HG02588 (cell line): ENCODE results near the gene AKIRIN2.
A peak's percentile ranks its signal among the peaks of the same experiment; 100 is the strongest.
"Not testable (repeated sequence)": the region's sequence is repeated elsewhere in the genome, so short reads cannot be mapped to it uniquely, and the experiment has no call there.

ENCODE experiments used
- ATAC-seq: cut with Tn5 transposase; IDR thresholded peaks from one replicate; pipeline ENCODE4 v1.9.1; 2021; ENCODE audit warnings: mild to moderate bottlenecking, moderate library complexity; ENCODE audit not compliant: unreplicated experiment

AKIRIN2 gene

DNA sequence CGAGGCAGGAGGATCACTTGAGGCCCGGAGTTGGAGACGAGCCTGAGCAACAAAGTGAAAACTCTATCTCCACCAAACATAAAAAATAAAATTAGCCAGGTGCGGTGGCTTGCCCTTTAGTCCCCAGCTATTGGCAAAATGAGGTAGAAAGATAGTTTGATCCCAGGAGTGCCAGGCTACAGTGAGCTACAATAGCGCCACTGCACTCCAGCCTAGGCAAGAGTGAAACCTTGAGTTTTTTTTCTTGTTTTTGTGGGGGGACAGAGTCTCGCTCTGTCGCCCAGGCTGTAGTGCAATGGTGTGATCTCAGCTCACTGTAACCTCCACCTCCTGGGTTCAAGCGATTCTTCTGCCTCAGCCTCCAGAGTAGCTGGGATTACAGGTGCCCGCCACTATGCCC is 14.1 kb downstream of the AKIRIN2 start:
- ATAC-seq = not testable (repeated sequence)

DNA sequence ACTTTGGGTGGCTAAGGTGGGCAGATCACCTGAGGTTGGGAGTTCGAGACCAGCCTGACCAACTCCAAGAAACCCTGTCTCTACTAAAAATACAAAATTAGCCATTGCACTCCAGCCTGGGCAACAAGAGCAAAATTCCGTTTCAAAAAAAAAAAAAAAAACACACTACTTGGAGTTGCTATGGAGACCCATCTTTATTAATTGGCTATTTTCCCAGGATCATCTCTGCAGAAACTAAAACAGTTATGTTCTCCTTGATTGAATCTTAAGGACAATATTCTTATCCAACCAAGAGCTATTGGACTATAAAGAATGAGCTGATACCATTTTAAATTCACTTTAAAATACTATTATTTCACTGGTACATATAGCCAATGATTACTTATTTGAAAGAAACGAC is 14.7 kb downstream of the AKIRIN2 start:
- no peak for ATAC-seq

DNA sequence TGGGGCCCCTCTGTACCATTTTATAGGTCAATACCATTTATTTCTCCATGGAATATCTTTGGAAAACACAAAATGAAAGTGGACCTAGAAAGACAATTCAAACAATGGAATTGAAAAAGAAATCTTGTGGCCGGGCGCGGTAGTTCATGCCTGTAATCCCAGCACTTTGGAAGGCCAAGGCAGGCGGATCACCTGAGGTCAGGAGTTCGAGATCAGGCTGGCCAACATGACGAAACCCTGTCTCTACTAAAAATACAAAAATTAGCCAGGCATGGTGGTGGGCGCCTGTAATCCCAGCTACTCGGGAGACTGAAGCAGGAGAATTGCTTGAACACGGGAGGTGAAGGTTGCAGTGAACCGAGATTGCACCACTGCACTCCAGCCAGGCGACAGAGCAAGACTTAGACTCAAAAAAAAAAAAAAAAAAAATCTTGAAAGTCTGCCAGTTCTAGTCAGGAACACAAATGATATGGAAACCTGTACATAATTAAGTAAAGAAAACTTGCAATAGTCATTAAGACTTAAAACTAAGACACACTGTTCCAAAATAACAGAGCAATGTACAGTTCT is 15.3 kb downstream of the AKIRIN2 start:
- ATAC-seq = not testable (repeated sequence)

DNA sequence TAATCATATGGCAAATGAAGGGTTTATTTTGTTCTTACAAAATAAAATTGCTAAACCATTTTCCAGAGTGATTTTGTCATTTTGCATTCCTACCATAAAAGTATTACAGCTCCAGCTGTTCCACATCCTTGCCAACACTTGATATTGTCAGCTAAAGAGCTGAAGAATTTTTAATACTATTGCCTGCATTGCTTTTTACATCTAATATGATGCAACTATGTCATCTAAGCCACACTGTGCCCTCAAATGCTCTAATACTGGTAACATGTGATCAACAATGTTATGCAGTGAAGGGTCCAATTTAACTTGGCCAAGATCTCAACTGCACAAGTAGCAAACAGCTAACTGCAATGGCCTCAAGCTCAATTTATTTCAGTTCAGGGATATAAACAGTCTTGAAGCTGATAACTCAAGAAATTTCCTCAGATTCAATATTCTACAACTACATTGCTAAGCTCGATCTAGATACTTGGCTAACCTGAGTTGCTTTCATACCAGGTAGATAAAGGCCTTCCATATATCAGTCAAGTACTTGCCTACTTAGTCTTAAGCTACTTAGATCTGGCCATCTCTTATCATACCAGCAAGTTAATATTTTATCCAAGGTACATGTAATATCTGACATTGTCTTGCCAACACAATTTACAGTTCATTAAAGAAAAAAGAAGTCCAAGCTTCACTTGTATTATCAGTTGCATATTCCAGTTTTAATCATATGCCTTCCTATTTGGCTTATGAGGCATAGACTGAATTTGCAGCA is 17.0 kb downstream of the AKIRIN2 start:
- ATAC-seq = no peak

DNA sequence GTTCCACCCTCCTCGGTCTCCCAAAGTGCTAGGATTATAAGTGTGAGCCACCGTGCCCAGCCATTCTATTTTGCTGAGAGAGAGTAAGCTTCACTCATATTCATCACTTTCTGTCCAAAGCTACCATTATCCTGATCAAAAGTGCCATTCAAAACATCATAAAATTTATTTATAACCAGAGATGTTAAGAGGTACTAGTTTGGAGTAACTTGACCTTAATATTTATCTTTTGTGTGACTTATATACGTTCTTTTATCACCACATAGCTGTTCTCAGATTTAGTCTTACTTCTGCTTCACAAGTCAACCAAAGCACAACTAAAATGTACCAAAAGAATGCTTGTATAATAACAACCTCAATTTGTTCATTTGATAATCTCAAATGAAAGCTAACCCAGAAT is 18.1 kb downstream of the AKIRIN2 start:
- no peak for ATAC-seq

DNA sequence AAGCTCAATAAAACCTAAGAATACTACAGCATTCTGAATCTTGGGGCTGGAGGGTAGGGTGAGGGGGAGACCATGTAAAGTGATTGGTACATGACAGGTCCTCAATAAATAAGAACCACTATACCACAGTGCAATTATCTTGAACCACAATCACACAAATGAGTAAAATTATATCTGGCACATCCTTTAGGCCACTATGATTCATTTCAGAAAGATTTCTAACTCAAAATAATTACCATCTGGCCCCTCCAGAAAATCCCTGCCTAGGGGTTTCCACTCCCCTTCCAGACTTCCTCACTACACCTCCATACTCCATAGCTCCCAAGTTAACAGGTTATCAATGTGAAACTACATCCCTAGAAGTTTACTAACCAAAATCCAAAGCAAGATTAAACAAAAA is 19.7 kb downstream of the AKIRIN2 start:
- ATAC-seq = no peak

DNA sequence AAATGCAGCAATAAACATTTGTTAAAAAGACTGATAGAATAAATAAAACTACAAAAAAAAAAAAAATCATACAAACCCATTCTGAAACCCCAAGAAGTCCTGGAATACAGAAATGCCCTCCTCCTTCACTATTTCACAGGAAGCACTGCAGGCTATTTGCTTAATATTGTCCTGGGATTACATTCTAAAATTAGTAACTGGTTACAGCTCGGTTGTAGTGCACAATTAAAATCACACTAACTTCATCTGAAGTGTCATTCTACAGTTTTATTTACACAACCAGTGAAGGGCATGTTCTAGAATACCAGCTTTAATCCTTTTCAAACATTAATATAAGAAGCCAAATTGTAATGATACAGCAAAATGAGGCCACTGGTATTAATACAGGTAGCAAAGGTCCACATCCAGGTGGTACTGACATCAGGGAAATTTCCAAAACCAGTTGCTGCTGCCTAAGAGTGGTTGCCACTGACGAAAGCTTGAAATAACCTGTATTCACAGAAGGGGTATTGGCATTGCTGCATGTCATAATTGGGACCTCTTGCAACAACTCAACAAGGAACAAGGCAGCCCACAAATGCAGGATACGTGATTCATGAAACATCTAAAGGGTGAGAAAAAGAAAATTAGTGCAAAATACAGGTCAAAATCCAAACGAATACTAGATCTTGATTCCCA is 26.9 kb downstream of the AKIRIN2 start:
- ATAC-seq = no peak

DNA sequence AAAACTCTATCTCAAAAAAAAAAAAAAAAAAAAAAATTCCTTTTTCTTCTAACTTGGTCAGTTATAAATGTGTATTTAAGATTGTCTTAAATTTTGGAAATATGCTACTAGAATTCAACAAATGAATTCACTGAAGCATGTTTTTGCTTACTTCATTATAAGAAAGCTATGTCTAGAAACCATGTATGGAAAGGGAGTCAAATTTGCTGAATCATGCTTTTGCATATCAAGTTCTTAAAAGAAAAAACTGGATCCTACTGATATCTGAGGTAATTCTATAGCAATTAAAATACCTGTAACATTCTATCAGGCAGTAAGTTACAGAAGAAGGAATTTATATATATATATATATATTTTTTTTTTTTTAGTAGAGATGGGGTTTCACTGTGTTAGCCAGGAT is 27.7 kb downstream of the AKIRIN2 start:
- ATAC-seq = no peak

DNA sequence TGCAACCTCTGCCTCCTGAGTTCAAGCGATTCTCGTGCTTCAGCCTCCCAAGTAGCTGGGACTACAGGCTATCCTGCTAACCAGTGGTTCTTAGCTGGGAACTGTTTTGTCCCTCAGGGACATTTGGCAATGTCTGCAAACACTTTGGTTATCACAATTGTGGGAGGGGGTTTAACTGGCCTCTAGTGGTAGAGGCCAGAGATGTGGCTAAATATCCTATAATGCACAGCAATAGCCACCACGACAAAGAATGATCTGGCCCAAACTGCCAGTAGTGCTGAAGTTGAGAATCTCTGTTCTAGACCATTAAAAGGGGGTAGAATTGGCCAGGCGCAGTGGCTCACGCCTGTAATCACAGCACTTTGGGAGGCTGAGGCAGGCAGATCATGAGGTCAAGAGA is 28.8 kb downstream of the AKIRIN2 start:
- ATAC-seq = no peak

DNA sequence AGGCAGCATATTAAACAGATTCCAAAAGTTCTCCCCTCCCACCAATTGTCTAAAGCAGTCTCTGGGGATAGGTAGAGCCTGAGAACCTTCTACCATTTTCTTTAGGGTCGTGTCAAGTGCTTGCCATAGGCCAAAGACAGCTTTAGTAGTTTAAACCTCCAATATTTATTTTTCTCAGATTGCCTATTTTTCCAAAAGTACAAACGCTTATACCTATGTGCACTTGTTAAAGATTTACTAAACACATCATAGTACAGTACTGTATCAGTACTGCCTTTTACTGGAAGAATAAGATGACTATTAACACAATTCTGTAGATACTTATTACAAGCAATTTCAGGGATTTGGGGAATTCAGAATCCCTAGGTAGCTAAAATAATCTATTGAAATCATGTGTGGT is 29.4 kb downstream of the AKIRIN2 start:
- no peak for ATAC-seq

DNA sequence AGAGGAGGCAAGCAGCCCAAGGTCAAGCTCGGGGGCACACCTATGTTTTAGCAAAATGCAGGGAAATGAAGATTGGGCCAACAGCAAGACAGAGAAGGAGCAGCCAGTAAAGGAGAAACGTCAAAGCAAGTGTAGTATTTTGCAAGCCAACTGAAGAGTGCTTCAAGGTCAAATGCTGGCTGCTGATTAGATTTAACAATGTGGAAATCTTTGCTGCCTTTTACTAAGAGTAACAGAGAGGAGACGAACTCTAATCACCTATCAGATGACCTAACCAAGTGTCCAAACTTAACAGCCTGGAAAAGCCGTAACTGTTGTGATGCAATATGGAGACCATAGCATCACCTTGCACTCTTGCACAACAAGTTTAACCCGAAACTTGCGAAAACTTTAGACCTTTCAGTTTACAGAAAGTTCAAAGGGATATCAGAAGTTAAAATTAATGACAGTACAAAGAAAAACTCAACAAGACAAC is 30.4 kb downstream of the AKIRIN2 start:
- no peak for ATAC-seq

DNA sequence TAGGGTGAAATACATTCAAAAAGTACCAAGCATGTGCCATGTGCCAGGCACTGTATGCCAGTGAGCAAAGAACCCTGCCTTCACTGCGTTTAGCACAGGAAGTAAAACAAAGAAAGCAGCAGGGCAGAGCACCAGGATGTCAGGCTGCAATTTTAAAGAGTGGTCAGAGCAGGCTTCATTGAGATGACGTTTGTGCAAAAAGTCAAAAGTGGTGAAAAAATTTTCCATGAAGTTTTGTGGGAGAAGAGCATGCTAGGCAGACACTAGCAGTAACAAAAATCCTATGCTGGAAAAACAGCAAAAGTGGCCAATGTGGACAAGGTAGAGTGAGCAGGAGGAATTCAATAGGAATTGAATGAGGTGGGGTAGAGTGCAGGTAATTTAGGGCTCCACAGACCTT is 31.3 kb downstream of the AKIRIN2 start:
- no peak for ATAC-seq

DNA sequence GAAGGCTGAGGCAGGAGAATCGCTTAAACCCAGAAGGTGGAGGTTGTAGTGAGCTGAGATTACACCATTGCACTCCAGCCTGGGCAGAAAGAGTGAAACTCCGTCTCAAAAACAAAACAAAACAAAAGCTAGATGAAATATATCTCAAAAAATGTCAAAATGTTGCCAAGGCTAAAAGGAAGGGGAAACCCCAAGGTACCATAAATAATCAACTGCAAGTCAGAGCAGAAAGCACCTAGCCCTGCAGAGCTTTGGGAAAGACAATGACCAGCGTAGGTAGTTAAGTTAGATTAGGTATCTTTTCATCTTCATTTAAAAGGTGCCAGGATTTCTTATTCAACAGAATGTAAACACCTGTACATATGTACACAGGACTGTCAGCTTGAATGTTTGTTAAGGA is 33.0 kb downstream of the AKIRIN2 start:
- ATAC-seq = peak; percentile 53

DNA sequence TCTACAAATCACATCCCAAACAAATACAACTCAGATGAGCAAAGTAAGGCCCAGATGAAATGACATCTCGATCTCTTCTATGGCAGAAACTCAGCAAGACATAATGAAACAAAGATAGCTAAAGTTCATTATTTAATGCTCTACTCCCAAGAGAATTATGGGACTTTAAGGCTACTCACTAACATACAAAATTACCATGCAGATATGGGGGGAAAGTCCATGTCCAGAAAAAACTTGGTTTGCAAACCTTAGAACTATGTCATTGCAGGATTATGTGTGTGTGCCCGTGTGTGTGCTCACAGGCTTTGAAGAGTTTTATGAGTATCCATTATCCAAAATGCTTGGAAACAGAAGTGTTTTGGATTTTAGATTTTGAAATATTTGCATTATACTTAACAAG is 34.0 kb downstream of the AKIRIN2 start:
- ATAC-seq = no peak

DNA sequence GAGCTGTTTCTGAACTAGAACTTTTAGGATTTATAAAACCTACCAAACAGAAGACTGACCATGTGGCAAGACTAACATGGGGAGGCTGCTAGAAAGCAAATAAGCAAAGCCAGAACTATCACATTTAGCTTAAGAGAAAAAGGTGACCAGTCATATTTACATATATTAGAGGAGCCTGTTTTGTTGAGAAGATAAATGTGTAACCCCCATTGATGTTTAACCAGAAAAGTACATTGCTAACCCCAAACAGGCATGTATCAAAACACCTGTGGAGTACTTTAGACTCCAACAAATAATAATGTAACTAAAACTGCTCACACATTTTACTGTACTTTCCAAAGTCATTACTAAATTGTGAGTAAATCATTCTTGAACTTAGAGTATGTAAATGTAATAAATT is 35.0 kb downstream of the AKIRIN2 start:
- no peak for ATAC-seq

DNA sequence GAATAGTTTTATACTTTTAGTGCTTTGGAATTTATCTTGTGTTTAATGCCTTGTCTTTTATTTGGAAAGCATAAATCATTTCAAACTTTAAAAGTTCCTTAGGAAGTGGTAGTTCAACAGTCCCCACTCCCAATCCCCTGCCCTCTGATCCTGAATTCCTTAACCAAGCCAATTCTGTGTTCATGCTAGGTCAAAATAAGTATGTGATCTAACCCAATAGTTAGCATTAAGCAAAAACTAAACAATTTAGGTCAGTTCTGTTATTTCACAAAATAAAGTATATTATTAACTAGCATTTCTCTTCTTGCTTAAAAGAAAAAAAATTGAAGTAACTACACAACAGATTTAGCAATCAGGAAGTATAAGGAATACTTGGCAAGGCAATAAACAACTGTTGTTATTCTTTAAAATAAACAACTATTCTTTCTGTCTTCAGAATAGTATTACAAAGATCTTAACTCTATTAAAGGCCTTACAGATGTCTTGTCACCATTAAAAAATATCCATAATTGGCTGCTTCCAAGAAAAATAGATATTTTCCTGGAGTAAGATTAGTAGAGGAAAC is 37.0 kb downstream of the AKIRIN2 start:
- no peak for ATAC-seq

DNA sequence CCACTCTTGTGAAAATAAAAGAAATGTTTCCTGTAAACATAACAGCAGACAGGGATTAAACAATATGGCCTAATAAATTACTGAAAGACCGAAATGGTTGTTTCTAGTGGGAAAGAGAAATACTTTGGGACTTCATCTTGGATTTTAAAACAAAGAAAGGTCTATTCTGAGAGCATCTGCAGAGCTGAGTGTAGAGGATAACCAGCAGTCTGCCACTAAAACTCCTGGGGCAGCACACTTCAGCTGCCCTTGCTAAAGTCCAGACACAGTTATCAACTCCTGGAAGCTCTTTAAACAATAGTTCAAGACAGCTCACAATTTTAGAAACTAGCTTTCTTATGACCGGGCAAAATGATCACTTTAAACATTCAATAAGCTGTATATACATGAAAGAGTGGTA is 38.6 kb downstream of the AKIRIN2 start:
- no peak for ATAC-seq

DNA sequence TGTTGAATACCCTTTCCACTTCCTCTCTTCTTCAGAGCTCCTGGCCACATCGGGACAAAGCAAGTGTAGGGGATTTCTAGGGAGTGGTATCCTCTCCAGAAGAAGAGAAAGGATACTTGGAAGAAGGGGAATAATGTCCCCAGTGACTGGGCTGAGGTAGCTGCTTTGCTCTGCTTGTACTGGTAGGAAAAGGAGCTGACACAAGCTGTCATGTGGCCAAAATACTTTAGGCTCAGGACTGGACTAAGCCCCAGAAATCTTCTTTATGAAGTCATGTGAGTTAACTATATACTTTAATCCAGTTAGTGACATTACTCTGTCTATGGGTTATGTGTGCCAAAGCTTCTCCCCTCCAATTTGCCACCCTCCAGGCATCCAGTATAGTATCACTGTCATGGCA is 40.5 kb downstream of the AKIRIN2 start:
- no peak for ATAC-seq

DNA sequence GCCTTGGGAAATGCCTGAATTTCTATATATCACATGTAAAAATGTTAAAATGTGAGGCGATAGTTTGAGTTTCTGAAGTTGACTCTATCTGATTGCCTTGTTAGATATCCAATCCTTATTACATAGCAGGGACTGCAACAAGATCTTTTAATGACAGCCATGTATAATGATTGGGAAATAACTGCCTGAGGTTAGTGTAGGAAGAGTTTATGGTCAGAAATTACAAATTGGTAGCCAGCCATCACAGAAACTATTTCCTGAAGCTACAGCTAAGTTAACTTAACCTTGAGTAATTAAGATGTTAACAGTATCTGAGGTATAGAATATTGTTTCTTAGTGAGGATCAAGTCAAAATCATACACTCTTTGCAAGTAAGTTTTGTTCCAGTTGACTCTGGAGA is 41.0 kb downstream of the AKIRIN2 start:
- ATAC-seq = no peak

DNA sequence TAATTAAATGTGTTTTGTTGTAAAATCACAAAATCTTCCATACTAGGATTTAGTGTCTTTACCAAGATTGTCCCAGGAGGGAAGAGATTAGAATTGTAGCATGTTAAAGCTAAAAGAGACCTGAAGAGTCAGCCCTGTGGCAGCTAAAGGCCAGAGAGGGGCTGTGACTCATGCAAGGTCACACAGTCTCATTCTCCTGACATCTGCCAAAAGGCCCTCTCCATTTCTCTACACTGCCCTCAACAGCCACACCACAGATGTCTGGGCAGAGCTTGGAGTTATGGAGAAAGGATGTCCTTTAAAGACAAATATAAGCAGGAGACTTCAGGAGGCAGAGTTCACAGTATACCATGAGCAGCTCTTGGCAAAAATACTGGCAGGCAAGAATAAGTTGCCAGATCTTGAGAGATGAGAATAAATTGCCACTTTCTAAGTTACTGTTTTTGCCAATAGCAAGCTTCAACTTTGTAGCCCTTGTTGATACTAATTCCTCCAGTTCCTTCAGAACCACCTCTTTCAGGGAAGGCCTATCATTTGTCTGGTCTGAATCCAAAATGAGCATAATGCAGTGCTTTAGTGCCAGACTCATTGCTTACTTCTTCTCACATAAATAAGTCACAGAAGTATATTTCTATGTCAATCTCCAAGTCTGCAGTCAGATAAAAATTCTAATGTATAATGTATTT is 41.7 kb downstream of the AKIRIN2 start:
- no peak for ATAC-seq

DNA sequence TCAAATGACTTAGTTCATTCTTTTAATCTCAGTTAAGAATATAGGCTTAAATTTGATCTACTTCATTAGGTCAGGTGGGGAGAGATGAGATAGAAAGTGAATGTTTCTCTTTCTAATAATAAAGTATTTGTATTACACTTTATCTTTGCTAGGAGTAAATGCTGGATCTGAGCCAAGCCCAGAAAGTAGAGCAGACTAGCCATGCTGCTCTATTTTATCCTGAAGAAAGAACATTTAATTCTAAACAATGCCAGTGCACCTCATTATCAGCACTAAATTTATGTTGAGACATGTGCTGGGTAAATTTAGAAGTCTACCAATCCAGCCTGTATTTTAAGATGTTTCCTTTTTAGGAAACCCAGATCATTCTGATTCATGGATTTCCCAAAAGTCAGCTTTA is 43.5 kb downstream of the AKIRIN2 start:
- no peak for ATAC-seq
